Astrocyte of the cerebellum (primary cell): ENCODE measurements around the gene DDX10.

ENCODE experiments used
- DNase-seq: peaks from one replicate; pipeline ENCODE4 v3.0.0-alpha.2; 2011; ENCODE audit warnings: low read depth
- H3K4me3 ChIP-seq: 2 replicates; pipeline ENCODE4 v1.5.1; 2011; ENCODE audit warnings: mild to moderate bottlenecking, low read depth, low read length, moderate library complexity
- in situ Hi-C: cut with HindIII; loops from 2 replicates; pipeline ENCODE4 v1.10.0; 2017; ENCODE audit warnings: low sequenced_read_pairs
- TF ChIP-seq, protein P1 (sequence below): IDR thresholded peaks from 2 replicates; pipeline ENCODE4 v1.5.1; 2012; ENCODE audit warnings: low read length, low read depth, moderate library complexity, mild to moderate bottlenecking; ENCODE audit errors: missing control alignments

The DDX10 gene

DNA sequence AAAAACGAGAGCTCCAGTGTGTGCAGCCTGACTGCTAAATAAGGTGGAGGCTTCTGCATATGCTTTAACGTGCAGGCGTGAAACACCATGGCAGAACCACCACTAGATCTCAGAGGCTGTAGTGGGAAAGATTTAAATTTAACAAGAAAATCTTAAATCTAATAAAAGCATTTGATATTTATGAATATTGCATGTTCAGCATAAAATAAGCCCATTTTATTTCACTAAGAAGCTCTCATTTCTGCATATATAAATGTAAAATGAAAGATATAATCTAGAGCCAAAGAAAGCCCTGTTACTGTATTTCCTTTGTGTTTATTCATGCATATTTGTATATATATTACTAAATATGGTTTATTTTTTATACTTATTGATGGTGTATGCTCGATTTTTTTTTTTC is 188.3 kb downstream of the DDX10 start:
- DNase-seq: no peak
- H3K4me3 ChIP-seq: no peak overlapping the region
- in situ Hi-C loops: no loop called here
- TF ChIP-seq, protein P1, sequence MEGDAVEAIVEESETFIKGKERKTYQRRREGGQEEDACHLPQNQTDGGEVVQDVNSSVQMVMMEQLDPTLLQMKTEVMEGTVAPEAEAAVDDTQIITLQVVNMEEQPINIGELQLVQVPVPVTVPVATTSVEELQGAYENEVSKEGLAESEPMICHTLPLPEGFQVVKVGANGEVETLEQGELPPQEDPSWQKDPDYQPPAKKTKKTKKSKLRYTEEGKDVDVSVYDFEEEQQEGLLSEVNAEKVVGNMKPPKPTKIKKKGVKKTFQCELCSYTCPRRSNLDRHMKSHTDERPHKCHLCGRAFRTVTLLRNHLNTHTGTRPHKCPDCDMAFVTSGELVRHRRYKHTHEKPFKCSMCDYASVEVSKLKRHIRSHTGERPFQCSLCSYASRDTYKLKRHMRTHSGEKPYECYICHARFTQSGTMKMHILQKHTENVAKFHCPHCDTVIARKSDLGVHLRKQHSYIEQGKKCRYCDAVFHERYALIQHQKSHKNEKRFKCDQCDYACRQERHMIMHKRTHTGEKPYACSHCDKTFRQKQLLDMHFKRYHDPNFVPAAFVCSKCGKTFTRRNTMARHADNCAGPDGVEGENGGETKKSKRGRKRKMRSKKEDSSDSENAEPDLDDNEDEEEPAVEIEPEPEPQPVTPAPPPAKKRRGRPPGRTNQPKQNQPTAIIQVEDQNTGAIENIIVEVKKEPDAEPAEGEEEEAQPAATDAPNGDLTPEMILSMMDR: no peak

DNA sequence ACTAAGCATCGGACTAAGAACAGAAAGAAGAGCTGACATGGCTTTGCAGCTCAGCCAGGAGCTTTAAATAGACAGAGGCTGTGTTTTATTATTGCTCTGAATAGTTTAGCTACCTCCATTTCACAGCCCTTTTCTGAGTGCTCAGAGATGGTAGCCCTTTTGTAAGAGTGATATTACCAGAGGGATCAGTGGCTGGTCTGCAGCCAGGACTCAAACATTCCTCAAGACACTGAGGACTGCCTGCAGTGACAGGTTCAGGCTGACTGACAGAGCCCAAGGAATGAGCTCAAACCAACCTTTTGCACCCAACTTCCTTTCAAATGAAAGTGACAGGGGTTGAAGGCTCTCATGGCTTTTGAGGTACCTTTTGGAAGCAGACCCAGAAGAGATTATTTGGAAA is 189.0 kb downstream of the DDX10 start:
- DNase-seq: no peak
- in situ Hi-C loops: no loop called here
- H3K4me3 ChIP-seq: no peak overlapping the region
- TF ChIP-seq, protein P1: no peak

DNA sequence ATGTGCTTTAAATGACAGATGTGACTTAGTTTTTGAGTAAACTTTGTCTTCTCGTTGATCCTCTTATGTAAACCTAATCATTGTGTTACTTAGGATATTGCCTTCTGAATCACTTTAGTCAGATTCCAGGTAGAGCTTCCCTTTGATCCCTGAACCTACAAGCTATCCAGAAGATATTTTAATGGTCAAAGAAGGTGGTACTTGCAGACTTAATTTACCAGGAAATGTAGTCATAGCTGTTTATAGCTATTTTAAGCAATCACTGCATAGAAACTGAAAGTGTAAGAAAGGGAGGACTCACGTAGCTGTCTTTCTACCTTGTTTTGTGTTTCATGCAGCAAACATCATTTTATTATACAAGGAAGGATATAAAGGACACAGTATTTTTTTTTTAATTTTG is 189.5 kb downstream of the DDX10 start:
- TF ChIP-seq, protein P1: no peak
- no peak overlapping the region for H3K4me3 ChIP-seq
- in situ Hi-C loops: no loop called here
- DNase-seq: no peak

DNA sequence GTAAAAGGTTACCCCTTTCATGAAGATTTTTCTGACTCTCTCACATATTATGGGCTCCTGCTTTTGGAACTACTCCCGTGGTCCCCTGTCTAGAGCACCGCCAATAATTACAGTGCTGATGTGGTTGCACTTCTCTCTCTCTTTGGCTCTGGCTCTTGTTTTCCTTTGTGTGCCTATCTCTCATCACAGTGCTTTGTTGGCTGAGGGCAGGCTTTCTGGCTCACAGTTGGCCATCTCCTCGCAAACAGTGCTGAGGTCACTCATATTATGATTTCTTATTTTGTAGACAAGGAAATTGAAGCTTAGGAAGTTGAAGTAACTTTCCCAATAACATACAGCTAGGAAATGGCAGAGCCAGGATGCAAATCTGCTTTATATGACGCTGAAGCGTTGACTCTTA is 192.5 kb downstream of the DDX10 start:
- in situ Hi-C loops: no loop called here
- DNase-seq: no peak
- H3K4me3 ChIP-seq: no peak overlapping the region
- TF ChIP-seq, protein P1: no peak

DNA sequence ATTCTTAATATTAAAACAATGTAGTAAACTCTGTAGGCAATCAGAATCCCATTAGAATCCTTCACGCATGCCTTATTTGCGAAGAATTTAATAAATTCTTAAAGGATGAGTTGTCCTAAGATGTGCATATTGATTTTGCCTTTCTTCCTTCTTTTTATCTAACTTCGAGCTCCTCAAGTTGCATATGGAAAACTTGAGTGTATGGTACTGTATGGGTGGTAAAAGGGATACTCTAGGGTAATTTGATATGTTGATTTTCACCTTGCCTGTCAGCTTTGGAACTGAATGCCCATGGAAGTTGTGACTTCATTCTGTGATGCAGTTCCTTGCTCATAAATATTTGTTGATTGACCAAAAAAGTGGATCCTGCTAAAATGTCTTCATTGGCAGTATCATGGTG is 193.8 kb downstream of the DDX10 start:
- DNase-seq: no peak
- no peak overlapping the region for H3K4me3 ChIP-seq
- in situ Hi-C loops: no loop called here
- TF ChIP-seq, protein P1: no peak

DNA sequence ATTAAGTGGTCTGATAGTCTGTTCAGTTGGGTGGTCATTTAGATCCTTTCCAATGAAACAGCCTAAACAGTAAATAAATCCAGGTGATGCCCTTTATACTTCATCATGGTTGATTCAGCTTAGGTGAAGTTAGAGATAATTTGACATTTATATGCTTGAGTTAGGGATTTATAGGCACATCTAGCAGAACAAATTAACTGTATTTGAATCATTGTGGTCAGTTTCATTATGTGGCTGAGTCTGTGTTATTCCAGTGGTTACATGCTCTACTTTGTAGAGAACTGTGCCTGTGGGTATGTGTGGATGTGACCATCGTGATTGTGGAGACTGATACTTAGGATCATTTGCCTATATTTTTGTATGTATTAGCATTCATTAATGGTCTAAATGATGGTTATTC is 194.6 kb downstream of the DDX10 start:
- DNase-seq: no peak
- in situ Hi-C loops: no loop called here
- H3K4me3 ChIP-seq: no peak overlapping the region
- TF ChIP-seq, protein P1: no peak

DNA sequence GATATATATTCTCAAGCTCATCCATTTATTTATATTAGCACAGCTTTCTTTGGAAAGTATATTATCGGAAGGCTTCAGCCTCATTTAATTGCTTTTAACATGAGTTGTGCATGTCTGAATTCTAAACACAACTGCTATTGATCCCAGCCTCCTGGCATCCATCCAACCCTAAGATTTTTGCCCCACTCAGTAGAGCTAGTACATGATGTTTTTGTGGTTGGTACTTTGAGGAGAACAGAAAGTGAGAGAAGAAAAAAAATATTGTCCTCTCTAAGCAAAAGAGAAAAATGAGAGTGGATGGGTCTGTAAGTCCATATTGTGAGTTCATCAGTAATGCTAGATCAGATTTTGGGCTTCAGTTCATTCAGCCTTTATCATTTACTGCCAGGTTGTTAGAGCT is 198.7 kb downstream of the DDX10 start:
- DNase-seq: no peak
- TF ChIP-seq, protein P1: no peak
- H3K4me3 ChIP-seq: no peak overlapping the region
- in situ Hi-C loops: no loop called here
